ACC112 (cell line): Measurements from ENCODE around the gene RYK.

Experiments used
- H2AFZ ChIP-seq: fragments of 200-600 bp; sonication (generic); one replicate; pipeline ENCODE4 v1.6.0; 2017; ENCODE audit warnings: antibody characterized with exemption, low read length; ENCODE audit not compliant: unreplicated experiment
- H3K27ac ChIP-seq: fragments of 200-600 bp; sonication (generic); 2 replicates; pipeline ENCODE4 v1.5.1; 2014; ENCODE audit warnings: low read depth, mild to moderate bottlenecking, antibody characterized with exemption, low read length, moderate library complexity
- H3K27me3 ChIP-seq: fragments of 200-600 bp; sonication (generic); 2 replicates; pipeline ENCODE4 v1.6.1; 2014; ENCODE audit warnings: mild to moderate bottlenecking, antibody characterized with exemption, low read length, moderate library complexity, mixed read lengths; ENCODE audit not compliant: insufficient read depth
- H3K36me3 ChIP-seq: fragments of 200-600 bp; sonication (generic); 2 replicates; pipeline ENCODE4 v1.6.1; 2016; ENCODE audit warnings: mild to moderate bottlenecking, antibody characterized with exemption, low read length, moderate library complexity, mixed read lengths; ENCODE audit not compliant: insufficient read depth
- H3K4me1 ChIP-seq: fragments of 200-600 bp; sonication (generic); one replicate; pipeline ENCODE4 v1.6.1; 2016; ENCODE audit warnings: low read length, mixed read lengths; ENCODE audit not compliant: insufficient read depth, unreplicated experiment, control insufficient read depth
- H3K4me3 ChIP-seq: fragments of 200-600 bp; sonication (generic); 2 replicates; pipeline ENCODE4 v1.5.1; 2014; ENCODE audit warnings: mild to moderate bottlenecking, low read depth, low read length
- H3K79me2 ChIP-seq: fragments of 200-600 bp; sonication (generic); one replicate; pipeline ENCODE4 v1.6.0; 2016; ENCODE audit warnings: low read length; ENCODE audit not compliant: control insufficient read depth, unreplicated experiment, insufficient read depth

The RYK gene

GRCh38 chr3:134149286-134149685 lies 101.4 kb downstream of the RYK start:
- Histone ChIP-seq H2AFZ (no peak overlapping the region), H3K79me2 (no peaks in the 10 kb centered on the region), H3K4me3 (no peak overlapping the region), H3K4me1 (no peaks in the 10 kb centered on the region), H3K27ac (no peak overlapping the region), H3K36me3 (peaks cover 14% of the 10 kb centered on the region), H3K27me3 (no peaks in the 10 kb centered on the region)

DNA sequence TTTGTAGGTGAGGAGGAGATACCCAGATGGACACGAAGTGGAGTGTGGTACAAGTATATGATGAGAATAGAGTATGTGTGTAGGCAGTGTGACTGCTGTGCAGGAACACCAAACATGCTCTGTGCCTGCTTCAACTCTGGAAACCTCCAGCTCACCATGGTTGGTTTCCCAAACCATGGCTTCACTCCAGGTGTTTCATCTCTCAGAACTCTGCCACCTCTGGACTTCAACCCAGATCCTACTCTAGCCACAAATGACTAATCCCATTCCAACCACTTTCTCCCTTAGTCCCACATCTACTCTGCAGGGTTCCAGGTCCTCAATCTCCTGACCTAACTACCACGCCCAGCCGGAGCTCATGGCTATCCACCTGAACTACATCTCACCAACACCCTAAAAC lies 102.1 kb downstream of the RYK start:
- Histone ChIP-seq H3K4me1 (no peaks in the 10 kb centered on the region), H3K36me3 (peaks cover 12% of the 10 kb centered on the region)

GRCh38 chr3:134147411-134147810 lies 103.2 kb downstream of the RYK start:
- Histone ChIP-seq H3K36me3 (peaks cover 10% of the 10 kb centered on the region), H2AFZ (no peak overlapping the region), H3K27ac (no peak overlapping the region)

More for the DNA sequence above, 102.1 kb downstream of the RYK start:
- no peaks in the 10 kb centered on the region for H3K27me3 ChIP-seq
- no peak overlapping the region for H2AFZ ChIP-seq
- H3K79me2 ChIP-seq = no peaks in the 10 kb centered on the region
- H3K27ac ChIP-seq = no peak overlapping the region
- H3K4me3 ChIP-seq = no peak overlapping the region

GRCh38 chr3:134146666-134147065 lies 104.0 kb downstream of the RYK start:
- H3K4me3 ChIP-seq = no peak overlapping the region
- no peak overlapping the region for H2AFZ ChIP-seq
- no peaks in the 10 kb centered on the region for H3K79me2 ChIP-seq
- no peak overlapping the region for H3K27ac ChIP-seq
- H3K36me3 ChIP-seq = peaks cover 4% of the 10 kb centered on the region; the same call in 1 of the 2 replicates
- no peaks in the 10 kb centered on the region for H3K27me3 ChIP-seq
- no peaks in the 10 kb centered on the region for H3K4me1 ChIP-seq

More at GRCh38 chr3:134147411-134147810, 103.2 kb downstream of the RYK start:
- H3K27me3 ChIP-seq = no peaks in the 10 kb centered on the region
- H3K79me2 ChIP-seq = no peaks in the 10 kb centered on the region
- H3K4me1 ChIP-seq = no peaks in the 10 kb centered on the region
- no peak overlapping the region for H3K4me3 ChIP-seq

DNA sequence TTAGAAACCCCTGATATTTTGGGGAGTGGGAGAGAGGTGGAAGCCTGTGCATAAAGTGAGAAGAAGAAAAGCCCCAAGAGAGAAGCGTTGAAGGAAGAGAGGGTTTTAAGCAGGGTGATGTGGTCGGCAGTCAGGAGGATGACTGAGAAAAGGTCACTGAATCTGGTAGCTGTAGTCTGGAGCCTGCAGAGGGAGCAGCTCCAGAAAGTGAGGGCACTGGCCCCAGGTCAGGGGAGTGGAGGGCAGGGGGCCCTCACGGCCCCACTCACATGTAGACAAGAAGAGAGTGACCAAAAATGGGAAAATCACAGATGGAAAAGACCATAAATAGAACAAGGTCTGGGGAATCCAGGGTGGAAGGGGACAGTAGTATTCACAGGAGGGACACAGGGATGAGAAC lies 105.5 kb downstream of the RYK start:
- Histone ChIP-seq H3K36me3 (no peaks in the 10 kb centered on the region), H3K27me3 (no peaks in the 10 kb centered on the region), H3K4me1 (no peaks in the 10 kb centered on the region), H3K27ac (no peak overlapping the region), H2AFZ (no peak overlapping the region), H3K79me2 (no peaks in the 10 kb centered on the region), H3K4me3 (no peak overlapping the region)

- H3K4me3 ChIP-seq = no peak overlapping the region
- no peaks in the 10 kb centered on the region for H3K27me3 ChIP-seq
- H2AFZ ChIP-seq = no peak overlapping the region
- no peaks in the 10 kb centered on the region for H3K4me1 ChIP-seq
- H3K79me2 ChIP-seq = no peaks in the 10 kb centered on the region
- no peaks in the 10 kb centered on the region for H3K36me3 ChIP-seq
- H3K27ac ChIP-seq = no peak overlapping the region
These were observed 106.0 kb downstream of the RYK start for GRCh38 chr3:134144694-134145093.

DNA sequence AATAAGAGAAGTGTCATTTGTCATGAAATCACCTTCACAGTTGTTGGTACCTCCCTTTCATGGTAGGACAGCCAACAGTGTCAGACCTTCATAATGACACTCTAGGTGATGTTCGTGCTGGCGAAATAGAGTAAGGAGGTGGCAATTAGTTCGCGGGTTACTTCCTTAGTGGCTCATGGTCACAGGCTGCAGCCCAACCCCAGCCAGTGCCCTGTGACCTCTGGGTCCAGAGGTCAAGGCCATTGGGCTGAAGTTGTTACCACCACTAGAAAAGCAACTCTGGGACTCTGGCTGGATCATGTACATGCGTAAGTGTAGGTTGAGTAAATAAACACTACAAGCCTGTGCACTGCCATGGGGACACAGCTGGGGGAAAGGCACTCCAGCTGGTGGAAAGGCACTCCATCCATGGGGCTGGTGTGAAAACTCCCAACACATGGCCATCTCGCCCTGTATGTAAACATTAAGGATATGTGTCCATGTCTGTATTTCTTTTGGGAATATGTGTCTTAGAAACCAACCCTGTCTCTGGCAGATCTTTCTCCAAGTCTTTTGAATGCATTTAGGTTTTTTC lies 106.7 kb downstream of the RYK start:
- Histone ChIP-seq H3K27me3 (no peaks in the 10 kb centered on the region), H3K36me3 (no peaks in the 10 kb centered on the region), H3K4me3 (no peak overlapping the region), H2AFZ (no peak overlapping the region), H3K79me2 (no peaks in the 10 kb centered on the region), H3K4me1 (no peaks in the 10 kb centered on the region), H3K27ac (no peak overlapping the region)

- no peak overlapping the region for H3K4me3 ChIP-seq
- no peaks in the 10 kb centered on the region for H3K27me3 ChIP-seq
- H2AFZ ChIP-seq = no peak overlapping the region
These were observed 114.1 kb downstream of the RYK start for GRCh38 chr3:134136604-134137003.

GRCh38 chr3:134134698-134135415 lies 115.8 kb downstream of the RYK start:
- Histone ChIP-seq H3K36me3 (no peaks in the 10 kb centered on the region), H2AFZ (no peak overlapping the region), H3K4me1 (no peaks in the 10 kb centered on the region), H3K27ac (no peak overlapping the region), H3K79me2 (no peaks in the 10 kb centered on the region), H3K27me3 (no peaks in the 10 kb centered on the region), H3K4me3 (no peak overlapping the region)

More at GRCh38 chr3:134136604-134137003, 114.1 kb downstream of the RYK start:
- no peaks in the 10 kb centered on the region for H3K4me1 ChIP-seq
- H3K79me2 ChIP-seq = no peaks in the 10 kb centered on the region
- H3K36me3 ChIP-seq = no peaks in the 10 kb centered on the region
- no peak overlapping the region for H3K27ac ChIP-seq

GRCh38 chr3:134134240-134134639 lies 116.4 kb downstream of the RYK start:
- Histone ChIP-seq H3K27me3 (no peaks in the 10 kb centered on the region), H3K79me2 (no peaks in the 10 kb centered on the region), H2AFZ (no peak overlapping the region)

DNA sequence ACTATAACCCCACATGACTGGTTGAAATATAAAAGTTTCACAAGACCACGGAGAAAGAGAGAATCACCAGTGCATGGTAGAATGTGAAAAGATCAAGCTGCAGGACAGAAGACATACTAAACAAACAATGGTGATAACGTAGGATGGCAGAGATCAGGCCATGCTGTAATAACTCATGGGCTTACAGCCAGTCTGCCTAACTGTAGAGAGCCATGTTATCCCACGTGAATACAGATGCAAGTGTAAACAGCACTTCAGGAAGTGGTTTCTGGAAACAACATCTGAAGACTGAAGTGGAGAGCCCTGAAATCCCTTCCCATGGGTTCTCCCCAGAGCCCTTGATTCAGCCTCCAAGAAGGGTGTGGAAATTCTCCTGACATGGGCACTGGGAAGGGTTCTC lies 117.7 kb downstream of the RYK start:
- peaks cover 4% of the 10 kb centered on the region; the same call in 1 of the 2 replicates for H3K36me3 ChIP-seq
- H3K79me2 ChIP-seq = no peaks in the 10 kb centered on the region
- H3K4me1 ChIP-seq = no peaks in the 10 kb centered on the region
- no peak overlapping the region for H2AFZ ChIP-seq
- H3K27me3 ChIP-seq = no peaks in the 10 kb centered on the region
- no peak overlapping the region for H3K4me3 ChIP-seq
- H3K27ac ChIP-seq = no peak overlapping the region

More at GRCh38 chr3:134134240-134134639, 116.4 kb downstream of the RYK start:
- Histone ChIP-seq H3K36me3 (no peaks in the 10 kb centered on the region), H3K27ac (no peak overlapping the region), H3K4me3 (no peak overlapping the region), H3K4me1 (no peaks in the 10 kb centered on the region)
